Uterus (tissue), 2 donors: ENCODE results near the gene CGB2.
"Not testable (repeated sequence)": the region's sequence is repeated elsewhere in the genome, so short reads cannot be mapped to it uniquely, and the experiment has no call there.

Experiments used
- CTCF ChIP-seq, 4 experiments: fragments of 200-600 bp in 2 of 4; fragments of 450-650 bp in 2 of 4; sonication (generic) in 2 of 4; IDR thresholded peaks; one replicate each; pipeline ENCODE4 v1.5.1; 2016 to 2019; ENCODE audit warnings: antibody characterized with exemption in 4 of 4, mild to moderate bottlenecking in 2 of 4, moderate library complexity in 1 of 4
- POLR2A ChIP-seq, 2 donors: fragments of 450-650 bp; IDR thresholded peaks; one replicate each; pipeline ENCODE4 v1.6.1; 2016; ENCODE audit warnings: antibody characterized with exemption in 2 of 2, mild to moderate bottlenecking in 1 of 2, moderate library complexity in 1 of 2

- TF ChIP-seq CTCF, POLR2A (IDR thresholded peaks at IDR 0.05): not testable (repeated sequence)
Measured at GRCh38 chr19:49039736-49040135, 8.0 kb downstream of the CGB2 start.
